Inflammatory macrophage treated with lipopolysaccharide for 1 hour (primary cell): ENCODE measurements around the gene TMBIM1.
"Not testable (repeated sequence)": the region's sequence is repeated elsewhere in the genome, so short reads cannot be mapped to it uniquely, and the experiment has no call there.

Experiments
- DNase-seq, 2 donors: peaks; one replicate each; pipeline ENCODE4 v3.0.0-alpha.2; 2020 to 2022

TMBIM1 gene

DNA sequence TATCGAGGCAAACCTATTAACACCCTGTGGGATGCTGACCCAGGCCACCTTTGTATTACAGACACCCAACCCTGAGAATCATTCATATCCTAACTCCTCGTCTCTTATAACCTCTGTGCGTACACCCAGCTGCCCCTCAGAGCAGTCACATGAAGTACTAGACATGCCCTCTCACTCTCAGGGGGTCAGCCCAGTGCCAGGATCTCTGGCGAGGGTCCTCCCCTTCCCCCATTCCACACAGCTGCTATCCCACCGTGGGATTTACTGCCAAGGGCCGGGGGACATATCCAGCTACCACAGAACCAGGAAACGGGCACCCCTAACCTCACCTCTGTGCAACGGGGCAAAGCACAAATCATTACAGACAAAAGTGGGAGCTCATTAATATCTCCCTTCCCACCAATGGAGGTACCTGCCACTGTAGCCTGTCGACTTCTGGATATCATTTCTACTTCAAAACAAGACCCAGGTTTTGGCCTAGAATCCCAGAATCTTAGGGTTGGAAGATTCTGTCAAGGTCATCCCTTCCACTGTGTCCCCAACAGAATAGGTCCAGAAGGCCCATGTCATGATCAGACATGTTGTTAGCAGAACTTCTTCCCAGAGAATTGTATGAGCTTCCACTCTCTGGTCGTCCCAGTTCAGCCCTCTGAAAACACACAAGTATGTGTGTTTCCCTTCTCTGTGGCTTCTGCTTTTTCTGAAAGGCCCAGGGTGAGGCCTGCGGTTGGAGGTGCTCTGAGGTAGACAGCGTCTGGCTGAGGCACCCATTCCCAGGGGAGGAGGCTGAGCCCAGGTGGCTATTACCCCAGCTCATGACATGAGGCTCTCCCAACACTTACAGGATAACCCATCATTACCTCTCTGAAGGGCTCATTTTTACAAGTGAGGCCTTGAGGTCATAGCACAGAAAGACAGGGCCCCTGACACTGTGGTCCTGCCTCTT lies 1.7 kb downstream of the TMBIM1 start:
- peak; percentile 42 to 49 for DNase-seq

DNA sequence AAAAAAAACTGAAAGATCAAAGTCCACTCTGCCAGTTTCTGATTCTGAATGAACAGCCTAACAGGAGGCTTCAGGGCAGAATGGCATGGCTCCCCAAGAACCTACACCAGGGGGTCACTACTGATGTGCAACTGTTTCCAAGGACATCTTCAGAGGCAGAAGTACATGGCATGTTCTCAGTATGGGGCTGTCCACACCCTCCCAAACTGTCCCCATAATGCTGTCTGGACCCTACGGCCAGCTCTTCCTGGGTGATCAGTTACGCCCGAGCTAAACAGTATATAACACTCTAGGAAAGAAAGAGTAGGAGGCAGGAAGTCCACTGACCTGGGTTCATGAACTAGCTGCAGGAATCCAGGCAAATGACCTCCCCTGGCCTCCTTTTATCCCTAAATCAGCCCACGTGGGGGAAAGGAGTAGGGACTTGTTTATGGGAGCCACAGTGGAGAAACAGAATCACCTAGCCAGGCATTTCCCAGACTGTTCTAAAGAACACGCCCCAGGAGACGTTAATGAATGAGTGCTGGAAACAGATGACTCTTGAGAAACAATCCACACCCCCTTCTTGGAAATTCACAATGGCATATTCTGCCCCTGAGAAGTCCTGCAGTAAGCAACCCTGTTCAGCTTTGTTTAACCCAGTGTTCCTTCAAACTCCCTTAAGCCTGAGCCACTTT lies 2.5 kb downstream of the TMBIM1 start:
- peak; percentile 38 to 59 for DNase-seq

DNA sequence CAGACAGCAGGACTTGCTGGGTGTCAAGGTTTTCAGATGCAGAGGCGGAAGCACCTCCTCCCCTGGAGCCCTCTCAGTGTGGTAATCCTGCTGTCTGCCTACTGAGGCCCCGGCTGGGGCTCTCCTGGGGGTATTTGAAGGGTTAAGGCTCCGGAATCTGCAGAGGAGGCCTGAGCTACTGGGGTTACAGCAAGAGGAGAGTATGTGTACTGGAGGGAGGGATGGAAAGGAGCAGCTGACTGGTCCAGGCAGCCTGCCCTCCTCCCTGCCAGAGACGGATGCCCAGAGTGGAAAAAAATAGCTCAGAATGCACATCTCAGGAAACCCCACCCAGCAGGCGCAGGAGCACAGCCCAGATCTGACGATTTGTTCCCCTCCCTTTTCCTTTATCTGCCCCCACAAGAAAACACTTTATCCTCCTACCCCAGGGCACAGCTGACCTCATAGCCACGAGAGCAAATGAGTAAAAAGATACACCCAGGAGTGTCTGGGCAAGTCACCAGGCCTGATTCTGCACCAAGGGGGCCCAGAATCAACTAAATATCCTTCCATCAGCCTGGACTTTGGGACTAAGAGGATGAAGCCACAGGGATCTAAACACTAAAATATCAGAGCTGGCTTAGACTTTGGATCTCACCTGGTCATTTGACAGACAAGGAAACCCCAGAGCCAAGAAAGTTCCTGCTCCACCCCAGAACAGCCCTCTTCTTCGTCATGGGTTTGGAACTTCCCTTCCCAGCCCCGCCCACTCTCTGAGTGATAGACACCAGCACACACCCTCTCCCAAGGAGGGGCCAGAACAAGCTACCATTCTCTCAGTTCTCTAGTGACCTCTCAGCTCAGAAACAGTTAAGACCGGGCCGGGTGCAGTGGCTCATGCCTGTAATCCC lies 5.5 kb downstream of the TMBIM1 start:
- DNase-seq = peak; percentile 96 to 99

DNA sequence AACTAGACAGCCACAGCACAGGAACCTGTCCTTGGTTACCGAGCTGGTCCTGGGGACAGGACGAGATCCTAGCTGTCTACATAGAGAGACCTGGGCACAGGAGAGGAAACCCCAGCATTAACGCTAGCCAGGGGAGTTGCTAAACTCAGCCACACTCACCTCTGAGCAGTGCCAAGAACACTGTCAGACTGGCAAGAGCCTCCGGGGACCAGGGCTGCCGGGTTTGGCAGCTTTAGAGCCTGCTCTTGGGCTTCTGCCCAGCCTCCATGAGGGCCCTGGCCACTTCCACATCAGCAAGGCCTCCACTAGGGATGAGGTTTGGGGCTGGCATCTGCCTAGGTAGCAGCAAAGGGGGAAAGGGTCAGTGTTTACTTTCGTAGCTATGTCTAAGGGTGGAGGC lies 6.7 kb downstream of the TMBIM1 start:
- DNase-seq = no peak

DNA sequence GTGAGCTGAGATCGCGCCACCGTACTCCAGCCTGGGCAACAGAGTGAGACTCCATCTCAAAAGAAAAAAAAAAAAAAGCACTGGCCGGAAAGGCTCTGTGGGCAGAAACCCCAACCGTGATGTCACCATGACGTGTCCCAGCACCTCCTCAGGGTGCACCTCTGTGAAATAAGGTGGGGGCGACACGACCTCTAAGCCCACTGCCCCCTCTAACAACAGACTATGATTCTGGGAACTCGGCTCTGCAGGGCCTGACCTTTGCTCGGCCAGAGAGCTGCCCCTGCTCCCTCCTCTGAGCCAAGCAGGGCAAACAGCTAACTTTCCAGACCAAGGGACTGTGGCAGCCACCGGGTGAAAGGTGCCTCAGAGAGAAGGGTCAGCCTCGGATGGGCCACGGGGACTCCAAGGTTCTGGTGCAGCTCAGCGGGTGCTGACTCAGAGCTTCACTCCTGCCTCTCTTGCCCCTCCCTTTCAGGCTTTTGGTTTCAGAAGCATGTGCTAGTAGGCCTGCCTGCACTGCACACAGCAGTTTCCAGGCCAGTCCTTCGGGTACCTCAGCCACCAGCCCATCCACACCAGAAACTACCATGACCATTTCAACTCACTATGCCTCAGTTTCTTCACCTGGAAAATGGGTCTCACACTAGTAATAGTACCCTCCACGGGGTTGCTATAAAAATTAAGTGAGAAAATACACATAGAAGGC lies 8.0 kb downstream of the TMBIM1 start:
- peak; percentile 30 to 49 for DNase-seq

DNA sequence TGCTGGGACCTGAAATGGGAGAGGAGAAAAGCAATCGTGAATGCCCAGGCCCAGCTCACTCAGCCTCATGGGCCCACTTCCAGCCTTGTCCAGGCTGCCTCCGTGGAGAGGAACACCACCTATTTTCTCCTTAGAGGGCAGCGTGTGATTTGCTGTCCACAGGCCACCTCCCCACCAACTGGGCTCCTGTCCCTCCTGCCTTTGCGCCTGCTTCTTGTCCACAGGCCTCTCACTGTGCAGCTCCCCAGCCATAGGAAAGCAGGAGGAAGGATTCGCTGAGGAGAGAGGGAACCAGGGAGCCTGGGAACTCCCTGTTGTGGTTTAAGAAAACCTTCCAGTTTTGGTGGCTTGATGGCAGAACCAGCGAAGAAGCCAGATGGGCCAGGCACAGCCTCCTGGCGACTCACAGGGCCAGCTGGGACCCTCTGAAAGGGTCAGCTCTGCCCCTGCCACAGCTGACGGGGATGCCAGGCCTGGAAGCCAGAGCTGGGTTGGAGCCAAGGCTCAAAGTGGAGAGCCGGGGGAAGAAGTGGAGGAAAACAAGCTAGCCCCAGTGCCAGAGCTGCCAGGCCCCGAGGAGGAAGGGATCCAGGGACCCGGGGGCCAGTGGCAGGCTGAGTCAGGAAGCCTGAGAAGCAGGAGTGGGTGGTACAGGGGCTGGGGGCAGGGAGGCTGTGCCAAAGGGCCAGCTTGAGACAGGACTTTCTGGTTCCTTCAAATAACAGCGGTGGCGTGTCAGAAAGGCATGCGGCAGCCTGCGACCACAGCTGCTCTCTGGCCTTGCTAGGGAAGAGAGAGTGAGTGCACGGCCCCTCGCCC lies 9.9 kb downstream of the TMBIM1 start:
- peak in 1 of 2 donors; percentile 53 for DNase-seq

DNA sequence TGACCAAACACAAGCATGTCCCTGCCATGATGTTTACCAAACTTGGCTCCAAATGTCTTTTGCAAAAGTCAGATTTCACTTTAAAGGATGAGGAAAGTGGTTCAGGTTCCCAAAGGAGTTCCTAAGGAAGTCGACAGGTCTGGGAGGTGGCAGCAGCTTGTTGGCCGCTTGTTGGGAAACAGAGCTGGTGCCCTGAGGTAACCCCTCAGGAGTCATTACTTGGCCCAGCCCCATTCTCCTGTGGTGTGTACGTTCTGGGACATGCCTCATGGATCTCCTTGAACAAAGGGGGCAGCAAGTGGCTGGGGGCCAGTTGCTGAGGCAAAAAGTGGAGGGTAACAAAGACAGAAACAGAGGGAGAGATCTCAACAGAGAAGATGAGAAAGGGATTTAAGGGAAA lies 10.9 kb downstream of the TMBIM1 start:
- no peak for DNase-seq

DNA sequence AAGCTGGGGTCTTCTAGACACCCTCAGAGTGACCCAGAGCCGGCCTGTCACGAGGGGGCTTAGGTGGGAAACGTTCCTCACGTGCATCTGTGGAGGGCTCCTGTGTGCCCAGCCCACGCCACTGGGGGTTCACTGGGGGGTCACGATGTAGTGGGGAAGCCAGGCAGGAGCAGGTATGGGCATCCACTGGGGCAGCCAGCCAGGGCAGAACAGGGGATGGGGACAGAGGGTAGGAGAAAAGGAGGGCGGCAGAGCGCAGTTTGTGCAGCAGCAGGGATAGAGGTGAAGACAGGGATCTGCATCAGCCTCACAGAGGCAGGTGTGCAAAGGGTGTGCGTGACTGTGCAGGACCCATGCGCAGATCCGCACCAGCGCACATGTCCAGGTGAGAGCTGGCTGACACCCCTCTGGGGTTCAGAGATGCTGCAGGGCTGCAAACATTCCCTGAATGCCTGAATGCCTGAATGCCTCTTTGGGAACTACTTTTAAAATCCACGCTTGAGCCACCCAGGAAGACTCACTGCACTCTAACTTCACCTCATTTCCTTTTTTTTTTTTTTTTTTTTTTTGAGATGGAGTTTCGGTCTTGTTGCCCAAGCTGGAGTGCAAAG lies 11.9 kb downstream of the TMBIM1 start:
- DNase-seq = no peak

DNA sequence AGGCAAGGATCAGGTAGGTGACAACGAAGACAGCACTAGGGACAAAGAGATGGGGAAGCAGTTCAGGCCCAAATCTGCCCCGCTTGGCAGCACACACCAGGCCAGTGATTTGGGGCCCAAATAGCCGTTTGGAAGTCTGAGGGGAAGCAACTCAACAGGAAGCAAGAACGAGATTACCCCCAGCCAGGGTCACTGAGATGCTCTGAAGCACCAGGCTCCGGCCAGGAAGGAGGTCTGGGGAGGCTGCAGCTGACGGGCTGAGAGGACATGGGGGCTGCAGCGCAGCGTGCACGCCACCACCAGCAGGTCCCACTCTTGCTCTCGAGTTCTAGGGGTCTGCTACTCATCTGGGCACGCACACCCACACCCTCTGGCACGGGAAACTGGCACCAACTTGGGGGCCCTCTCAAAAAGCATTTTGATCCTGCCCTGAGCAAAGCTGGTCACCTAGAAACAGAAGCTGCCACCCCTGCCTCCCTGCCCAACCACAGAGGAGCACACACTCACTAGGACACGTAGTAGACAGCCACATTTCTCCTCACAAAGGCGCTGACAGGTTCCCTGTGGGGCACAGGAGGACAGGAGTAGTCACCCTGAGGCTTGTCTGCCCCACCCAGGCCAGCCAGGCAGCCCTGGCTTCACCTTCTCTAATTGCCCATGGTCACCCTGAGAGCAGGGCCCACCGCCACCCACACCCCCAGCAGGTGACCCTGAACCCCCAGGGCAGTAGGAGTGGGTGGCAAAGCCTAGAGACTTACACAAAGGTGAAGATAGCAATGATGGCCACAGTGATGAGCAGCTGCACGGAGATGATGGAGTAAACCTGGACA lies 13.6 kb downstream of the TMBIM1 start:
- DNase-seq = no peak

DNA sequence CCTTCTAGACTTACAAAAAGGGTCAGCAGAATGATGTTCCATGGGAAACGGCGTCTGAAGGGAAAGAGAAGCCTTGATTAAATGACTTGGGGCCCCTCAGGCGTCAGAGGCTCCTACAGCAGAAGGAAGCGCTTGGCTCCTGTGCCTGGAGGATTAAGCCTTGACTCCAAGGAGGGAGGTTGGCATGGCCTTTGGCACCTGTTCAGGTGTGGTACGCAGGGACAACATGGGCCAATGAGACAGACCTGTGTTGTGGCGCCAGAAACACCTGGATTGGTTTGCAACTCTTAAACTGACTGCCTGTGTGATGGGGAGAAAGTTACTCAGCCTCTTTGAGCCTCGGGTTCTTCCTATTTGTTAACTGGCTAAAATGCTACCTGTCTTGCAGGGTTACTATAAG lies 14.4 kb downstream of the TMBIM1 start:
- no peak for DNase-seq

DNA sequence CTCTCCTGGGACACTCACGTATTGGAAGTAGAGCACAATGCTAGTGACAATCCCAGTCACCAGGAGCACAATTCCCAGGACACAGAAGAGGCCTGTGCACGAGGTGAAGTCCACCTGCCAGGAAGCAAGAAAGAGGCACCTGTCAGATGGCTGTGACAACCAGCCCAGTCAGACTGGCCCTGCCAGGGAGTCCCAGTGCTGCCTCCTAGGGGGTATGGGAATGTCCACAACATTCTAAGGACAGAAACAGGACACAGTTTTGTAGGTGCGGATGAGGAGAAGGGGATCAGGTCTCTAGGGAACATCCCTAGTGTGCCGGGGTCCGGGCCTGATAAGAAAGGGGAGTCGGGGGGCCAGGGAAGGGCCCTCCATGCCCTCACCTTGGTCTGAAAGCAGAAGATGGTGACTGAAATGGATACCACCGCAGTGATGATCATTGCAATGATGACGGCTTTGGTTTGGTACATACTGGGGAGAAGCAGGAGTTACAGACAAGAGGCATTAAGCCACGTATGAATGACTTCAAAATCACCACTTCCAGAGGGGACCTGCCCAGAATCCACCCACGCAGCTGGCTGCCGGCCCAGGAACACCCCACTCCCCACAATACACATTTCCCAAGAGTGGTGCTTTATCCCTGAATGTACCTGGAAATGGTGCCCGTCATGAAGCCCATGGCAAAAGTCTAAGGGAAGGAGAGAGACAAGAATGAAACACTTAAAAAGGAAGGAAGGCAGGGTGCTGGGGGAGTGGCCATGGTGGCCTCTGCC lies 15.1 kb downstream of the TMBIM1 start:
- no peak for DNase-seq

DNA sequence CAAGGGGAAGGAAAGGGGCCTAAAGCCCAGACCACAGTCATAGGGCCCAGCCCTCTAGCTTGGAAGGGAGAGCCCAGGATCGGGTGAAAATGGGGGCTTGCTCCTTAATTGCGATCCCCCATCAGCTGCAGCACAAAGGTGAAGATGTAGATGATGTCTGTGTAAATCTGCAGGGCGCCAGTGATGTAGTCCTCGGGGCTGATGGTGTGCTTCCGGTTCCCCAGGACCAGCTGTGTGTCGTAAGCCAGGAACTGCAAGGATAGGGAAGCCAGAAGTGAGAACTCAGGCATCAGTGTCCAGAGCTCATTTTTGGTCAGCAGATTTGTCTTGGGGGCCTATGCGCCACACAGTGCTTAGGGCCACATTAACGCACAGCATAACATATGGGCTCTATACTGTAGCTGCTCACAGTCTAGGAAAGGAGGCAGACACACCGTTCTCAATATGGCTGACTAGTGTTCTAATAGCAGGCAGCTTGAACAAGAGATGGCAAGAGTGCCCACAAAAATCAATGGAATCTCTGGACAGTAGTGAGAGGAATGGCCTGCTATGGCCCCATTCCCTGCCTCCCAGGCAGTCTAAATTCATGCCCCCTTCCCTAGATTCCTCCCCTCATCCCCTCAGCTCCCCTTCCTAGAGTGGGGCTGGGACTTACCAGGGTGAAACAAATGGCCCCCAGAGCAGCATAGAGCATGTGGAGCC lies 16.8 kb downstream of the TMBIM1 start:
- peak; percentile 33 to 34 for DNase-seq

DNA sequence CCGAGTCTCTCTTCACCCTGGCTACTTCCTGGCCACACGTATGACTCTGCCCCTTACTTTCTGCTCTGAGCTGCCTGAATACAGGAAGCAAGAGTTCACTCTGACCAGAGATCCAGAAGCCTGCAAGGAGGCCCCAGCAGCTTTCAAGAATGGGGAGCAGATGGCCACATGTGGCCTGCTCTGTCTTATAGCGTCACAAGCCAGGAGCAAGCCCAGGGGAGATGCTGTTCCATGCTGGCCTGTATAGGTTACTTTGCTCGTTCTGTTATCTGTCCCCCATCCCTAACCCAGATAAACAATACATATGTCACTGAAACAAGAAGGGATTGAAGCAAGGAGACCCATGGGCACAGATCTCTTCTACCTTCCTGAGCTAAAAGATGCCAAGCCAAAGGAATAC lies 17.7 kb downstream of the TMBIM1 start:
- no peak for DNase-seq

DNA sequence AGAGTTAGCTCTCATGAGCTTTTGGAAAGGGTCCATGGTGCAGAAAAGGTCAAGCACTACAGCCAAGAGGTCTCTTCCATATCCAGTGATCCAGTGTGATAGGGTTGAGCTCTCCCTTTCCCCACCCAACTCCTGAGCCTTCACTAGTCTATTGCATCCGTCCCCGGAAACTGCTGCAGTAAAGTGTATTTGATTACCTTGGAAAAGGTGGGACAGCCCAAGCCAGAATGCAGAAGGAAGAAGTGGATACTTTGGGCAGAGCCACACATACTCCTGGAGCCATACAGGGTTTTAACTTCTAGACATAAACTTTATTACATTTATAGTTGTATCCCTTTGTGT lies 18.4 kb downstream of the TMBIM1 start:
- no peak for DNase-seq

DNA sequence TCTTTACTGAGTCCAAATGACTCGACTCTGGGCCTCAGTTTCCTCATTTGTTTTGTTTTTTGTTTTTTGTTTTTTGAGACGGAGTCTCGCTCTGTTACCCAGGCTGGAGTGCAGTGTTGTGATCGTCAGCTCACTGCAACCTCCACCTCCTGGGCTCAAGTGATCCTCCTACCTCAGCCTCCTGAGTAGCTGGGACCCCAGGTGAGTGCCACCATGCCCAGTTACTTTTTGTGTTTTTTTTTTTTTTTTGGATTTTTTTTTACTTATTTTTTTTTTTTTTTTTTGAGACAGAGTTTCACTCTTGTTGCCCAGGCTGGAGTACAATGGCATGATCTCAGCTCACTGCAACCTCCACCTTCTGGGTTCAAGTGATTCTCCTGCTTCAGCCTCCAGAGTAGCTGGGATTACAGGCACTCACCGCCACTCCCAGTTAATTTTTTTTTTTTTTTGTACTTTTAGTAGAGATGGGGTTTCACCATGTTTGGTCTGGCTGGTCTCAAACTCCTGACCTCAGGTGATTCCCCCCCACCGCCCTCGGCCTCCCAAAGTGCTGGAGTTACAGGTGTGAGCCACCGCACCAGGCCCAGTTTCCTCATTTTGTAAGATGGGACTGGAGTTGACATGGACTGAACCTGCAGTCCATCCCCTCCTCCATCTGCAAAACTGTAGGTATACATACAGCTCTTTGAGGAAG lies 18.9 kb downstream of the TMBIM1 start:
- DNase-seq = not testable (repeated sequence)

DNA sequence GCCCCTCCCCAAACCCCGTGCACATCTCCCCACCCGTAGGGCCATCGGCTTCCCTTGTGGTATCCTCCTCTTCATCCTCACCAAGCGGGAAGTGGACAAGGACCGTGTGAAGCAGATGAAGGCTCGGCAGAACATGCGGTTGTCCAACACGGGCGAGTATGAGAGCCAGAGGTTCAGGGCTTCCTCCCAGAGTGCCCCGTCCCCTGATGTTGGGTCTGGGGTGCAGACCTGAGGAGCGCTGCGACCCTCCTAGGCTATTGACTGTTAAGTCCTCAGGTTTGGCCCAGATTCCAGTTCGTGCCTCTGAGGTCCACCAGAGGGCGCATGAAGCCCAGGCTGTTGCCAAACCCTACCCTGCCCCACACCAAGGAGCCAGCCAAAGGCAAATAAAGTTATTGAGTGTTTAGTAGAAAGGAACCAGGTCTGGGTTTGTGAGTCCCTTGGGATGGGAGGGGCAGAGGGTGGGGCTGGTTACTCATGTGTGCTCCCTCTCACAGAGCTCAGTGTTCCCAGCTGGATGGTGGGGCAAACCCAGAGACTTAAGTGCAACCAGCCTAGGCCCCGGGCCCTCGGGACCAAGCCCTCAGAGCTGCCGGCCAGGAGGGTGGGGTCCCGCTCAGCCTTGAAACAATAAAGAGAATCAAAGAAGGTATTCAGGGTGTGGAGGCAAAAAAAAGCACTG lies 19.6 kb downstream of the TMBIM1 start:
- peak; percentile 73 to 86 for DNase-seq

DNA sequence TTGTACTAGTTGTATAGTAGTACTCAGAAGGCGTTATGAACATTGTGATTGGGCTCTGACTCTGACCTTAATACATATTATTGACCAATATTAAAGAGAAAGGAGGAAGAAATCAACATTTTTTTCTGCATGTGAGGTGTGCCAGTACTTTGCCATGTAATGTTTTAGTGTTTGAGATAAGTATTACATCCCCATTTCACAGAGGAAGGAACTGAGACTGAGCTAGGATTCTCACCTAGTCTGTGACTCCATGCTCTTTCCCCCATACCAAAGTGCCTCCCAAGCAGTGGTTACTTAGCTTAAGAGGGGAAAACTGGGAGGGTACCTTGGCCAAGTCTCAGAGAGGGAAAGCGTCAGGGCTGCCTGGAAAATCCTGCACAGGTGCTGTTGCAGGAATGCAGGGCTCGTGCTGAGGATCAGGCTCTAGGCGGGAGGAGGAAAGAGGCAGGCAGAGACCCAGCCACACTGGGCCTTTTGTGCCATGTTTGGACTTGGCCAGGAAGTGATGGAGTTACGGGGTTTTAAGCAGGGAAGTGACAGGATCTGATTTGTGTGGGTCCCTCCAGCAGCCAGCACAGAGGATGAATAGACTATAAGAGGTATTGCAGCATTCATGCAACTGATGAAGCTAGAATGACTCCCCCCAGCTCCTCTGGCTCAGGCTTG lies 20.3 kb downstream of the TMBIM1 start:
- no peak for DNase-seq
